Measurements from ENCODE around the gene REG3G.
"Not testable (repeated sequence)": the region's sequence is repeated elsewhere in the genome, so short reads cannot be mapped to it uniquely, and the experiment has no call there.

Gene REG3G

DNA sequence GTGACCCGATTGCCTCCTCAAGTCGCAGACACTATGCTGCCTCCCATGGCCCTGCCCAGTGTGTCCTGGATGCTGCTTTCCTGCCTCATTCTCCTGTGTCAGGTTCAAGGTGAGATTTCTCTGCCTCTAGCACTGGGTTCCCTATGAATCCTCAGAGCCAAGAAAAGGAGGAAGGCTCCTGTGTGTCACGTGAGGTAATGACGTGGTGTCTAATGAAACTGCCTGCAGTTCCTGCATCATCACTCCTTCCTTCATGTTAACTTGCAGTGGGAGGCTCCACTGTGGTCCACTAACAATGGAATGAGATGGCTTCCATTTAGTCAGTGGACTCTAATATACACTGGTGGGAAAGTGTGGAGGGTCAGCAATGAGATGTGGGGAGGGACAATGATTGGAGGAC is 559 bp downstream of the REG3G start:
- no peak for DNase-seq

GRCh38 chr2:79039944-79040343 is 14.4 kb downstream of the REG3G start:
- DNase-seq = no peak

- DNase-seq = no peak
Measured at GRCh38 chr2:79041032-79041448, 15.5 kb downstream of the REG3G start.

DNA sequence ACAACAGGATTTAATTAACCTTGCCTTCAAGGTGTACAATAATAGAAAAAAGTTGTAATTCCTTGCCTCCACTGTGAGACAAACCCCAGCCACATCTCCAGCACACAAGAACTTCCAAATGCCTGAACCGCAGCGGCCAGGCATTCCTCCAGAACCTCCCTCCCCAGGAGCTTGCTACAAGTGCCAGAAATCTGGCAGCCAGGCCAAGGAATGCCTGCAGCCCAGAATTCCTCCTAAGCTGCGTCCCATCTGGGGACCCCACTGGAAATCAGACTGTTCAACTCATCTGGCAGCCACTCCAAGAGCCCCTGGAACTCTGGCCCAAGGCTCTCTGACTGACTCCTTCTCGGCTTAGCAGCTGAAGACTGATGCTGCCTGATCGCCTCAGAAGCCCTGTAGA is 28.0 kb downstream of the REG3G start:
- not testable (repeated sequence) for DNase-seq

DNA sequence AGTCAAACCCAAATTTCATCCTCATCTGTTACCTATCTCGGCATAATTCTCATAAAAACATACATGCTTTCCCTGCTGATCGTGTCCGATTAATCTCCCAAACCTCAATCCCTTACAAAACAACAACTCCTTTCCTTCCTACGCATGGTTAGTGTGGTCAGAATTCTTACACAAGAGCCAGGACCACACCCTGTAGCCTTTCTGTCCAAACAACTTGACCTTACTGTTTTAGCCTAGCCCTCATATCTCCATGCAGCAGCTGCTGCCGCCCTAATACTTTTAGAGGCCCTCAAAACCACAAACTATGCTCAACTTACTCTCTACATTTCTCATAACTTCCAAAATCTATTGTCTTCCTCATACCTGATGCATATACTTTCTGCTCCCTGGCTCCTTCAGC is 29.3 kb downstream of the REG3G start:
- DNase-seq = not testable (repeated sequence)

GRCh38 chr2:79065201-79065600 is 39.7 kb downstream of the REG3G start:
- DNase-seq = no peak

DNA sequence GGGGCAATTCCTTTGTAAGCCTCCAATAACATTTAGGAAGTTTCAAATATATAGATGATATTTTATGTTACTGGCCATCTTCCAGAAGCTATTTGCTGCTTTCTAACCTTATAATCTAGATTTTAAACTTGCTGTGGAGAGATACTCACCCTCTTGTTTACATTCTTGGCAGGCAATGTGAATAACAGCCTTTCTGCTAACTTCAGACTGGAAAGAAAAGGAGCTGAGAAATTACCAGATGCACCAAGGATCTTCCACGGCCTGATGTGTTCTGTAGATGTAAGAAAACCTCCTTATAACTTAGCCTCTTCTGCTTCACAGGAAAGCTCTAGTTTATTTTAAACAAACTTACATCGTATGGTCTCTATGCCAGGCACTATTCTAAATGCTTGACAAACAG is 45.6 kb downstream of the REG3G start:
- no peak for DNase-seq

Measured in EL (cell line).